NCI-H1105 treated with DMSO at 0.1 percent for 48 hours (cell line): ENCODE results near the gene PCP2.

Experiments used
- DNase-seq: peaks from one replicate; lab custom pipeline; 2025; lab: John Stamatoyannopoulos, UW

The PCP2 gene

GRCh38 chr19:7596211-7596937 is 37.1 kb downstream of the PCP2 start:
- no peak for DNase-seq

DNA sequence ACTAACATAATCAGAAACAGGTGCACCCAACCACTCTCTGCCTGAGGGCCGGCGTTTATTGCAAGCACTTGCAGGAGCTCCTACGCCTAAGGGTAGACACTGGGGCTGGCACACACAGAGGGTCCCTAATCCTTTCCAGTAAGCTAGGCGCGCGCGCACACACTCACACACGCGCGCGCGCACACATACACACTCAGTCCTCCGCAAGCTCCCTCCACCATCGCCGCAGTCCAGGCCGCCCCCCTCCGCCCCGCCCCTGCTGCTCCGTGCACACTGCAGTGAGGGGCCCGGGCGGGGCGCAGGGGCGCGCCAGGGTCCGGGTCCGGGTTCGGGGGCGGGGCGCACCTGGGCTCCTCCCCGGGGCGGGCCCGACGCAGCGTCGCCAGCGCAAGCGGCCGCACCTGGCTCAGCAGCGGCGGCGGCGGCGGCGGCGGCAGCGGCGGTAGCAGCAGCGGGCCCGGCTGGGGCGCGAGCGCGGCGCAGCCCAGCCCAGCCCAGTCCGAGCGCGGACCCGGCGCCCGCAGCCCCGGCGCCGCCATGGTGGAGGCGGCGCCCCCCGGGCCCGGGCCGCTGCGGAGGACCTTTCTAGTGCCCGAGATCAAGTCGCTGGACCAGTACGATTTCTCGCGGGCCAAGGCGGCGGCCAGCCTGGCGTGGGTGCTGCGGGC is 37.9 kb downstream of the PCP2 start, which contains the start of gene CAMSAP3:
CAMSAP3 (plus strand) TSS at position 398 of the 668 bp plus-strand sequence; CDS start at position 538, 140 bp downstream.
- DNase-seq = peak; percentile 81

DNA sequence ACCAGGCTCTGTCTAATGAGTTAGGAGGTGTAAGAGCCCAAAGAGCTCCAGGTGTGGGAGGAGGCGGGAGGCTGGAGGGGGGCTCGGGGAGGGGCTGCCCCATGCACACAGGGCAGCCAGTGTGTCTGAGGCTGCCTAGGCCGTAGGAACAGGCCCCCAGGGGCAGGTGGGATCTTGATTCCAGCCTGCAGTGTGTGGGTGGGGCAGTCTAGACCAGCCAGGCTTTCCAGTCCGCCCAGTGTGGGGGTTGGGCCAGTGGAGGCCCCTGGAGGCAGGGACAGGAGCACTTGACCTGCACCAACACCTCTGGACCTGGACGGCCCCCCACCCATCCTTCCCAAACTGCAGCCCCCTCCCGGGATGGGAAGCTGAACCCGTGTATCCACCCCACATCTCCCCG is 43.3 kb downstream of the PCP2 start:
- no peak for DNase-seq

DNA sequence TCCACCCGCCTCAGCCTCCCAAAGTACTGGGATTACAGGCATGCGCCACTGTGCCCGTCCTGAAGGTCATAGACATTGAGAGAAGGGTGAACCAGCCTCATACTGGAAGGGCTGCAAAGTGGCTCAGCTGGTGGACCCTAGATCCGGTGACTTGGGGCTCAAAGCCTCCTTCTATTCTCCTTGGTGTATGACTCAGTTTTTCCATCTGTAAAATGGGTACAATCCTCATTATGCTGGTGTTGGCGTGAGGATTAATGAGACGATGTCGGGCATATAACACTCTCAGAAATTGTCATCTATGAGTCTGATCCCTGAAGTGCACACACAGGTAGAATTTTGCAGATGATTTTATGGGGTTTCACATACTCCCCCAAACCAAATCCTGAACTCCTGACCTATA is 43.7 kb downstream of the PCP2 start:
- no peak for DNase-seq

DNA sequence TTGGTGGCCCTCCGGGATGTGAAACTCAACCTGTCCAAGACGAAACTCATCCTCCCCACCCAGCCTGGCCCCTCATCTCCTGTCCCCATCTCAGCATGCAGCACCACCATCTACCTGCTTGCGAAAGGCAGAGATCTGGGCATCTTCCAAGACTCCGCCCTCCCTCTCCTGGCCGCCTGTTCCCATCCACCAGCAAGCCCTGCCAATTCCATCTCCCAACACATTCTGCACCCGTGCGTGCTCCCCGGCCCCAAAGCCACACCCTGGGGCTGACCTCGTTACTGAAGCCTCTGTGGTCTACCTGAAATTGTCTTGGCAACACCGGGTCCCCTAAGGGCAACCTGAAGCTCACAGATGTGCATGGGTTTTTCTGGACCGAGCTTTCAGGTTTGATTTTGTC is 51.1 kb downstream of the PCP2 start:
- DNase-seq = no peak
